CD4-positive, alpha-beta memory T cell (primary cell): ENCODE results near the gene CPLANE1. TPM values are rescaled to one million over a fixed set of nuclear protein-coding genes. Genes with fewer than 3 reads are reported as not detected.

Source experiments
- CTCF ChIA-PET: fragments of 350-600 bp; sonication (Branson Sonifier 250); formaldehyde crosslinking; loops from one replicate; lab custom pipeline; 2021; ENCODE audit warnings: inconsistent platforms; ENCODE audit not compliant: partially characterized antibody; lab: Charles Lee
- POLR2A ChIA-PET: fragments of 350-600 bp; sonication (Branson Sonifier 250); formaldehyde crosslinking; loops from one replicate; lab custom pipeline; 2021; ENCODE audit not compliant: partially characterized antibody; lab: Charles Lee
- DNase-seq, 5 donors: peaks; one replicate each; pipeline versions ENCODE4 v3.0.0 to v3.0.0-alpha.2; 2020 to 2022; ENCODE audit warnings: mixed read lengths in 1 of 5
- H3K27ac ChIP-seq: one replicate; pipeline ENCODE4 v1.7.0; 2013; ENCODE audit warnings: low read depth, low read length
- H3K27me3 ChIP-seq: 2 replicates; pipeline ENCODE4 v1.7.0; 2013; ENCODE audit warnings: mild to moderate bottlenecking, low read length, moderate library complexity; ENCODE audit not compliant: insufficient read depth
- H3K36me3 ChIP-seq: 2 replicates; pipeline ENCODE4 v1.7.0; 2013; ENCODE audit warnings: mild to moderate bottlenecking, low read length, moderate library complexity; ENCODE audit not compliant: insufficient read depth
- H3K4me1 ChIP-seq: 2 replicates; pipeline ENCODE4 v1.7.0; 2013; ENCODE audit warnings: mild to moderate bottlenecking, low read length, moderate library complexity; ENCODE audit not compliant: insufficient read depth
- H3K4me3 ChIP-seq, 2 donors: one replicate each; pipeline ENCODE4 v1.7.0; 2013; ENCODE audit warnings: low read length in 2 of 2, mild to moderate bottlenecking in 1 of 2
- H3K9me3 ChIP-seq, 2 donors: one replicate each; pipeline ENCODE4 v1.7.0; 2013; ENCODE audit warnings: low read length in 2 of 2, control low read depth in 1 of 2; ENCODE audit not compliant: control insufficient read depth in 1 of 2
- H3K27ac Mint-ChIP-seq, 7 donors: one replicate each; pipeline ENCODE4 v1.8.0; 2020 to 2021; ENCODE audit warnings: mixed read lengths in 7 of 7, mild to moderate bottlenecking in 6 of 7, inconsistent platforms in 3 of 7, moderate library complexity in 3 of 7
- H3K27me3 Mint-ChIP-seq, 2 donors: one replicate each; pipeline ENCODE4 v1.8.0; 2020 to 2021; ENCODE audit warnings: mixed read lengths in 2 of 2
- H3K36me3 Mint-ChIP-seq, 2 donors: one replicate each; pipeline ENCODE4 v1.8.0; 2020 to 2021; ENCODE audit warnings: mixed read lengths in 2 of 2, inconsistent platforms in 1 of 2, mild to moderate bottlenecking in 1 of 2
- H3K4me1 Mint-ChIP-seq, 4 donors: one replicate each; pipeline ENCODE4 v1.8.0; 2020 to 2021; ENCODE audit warnings: mixed read lengths in 4 of 4, mild to moderate bottlenecking in 1 of 4
- H3K4me3 Mint-ChIP-seq, 8 donors: one replicate each; pipeline ENCODE4 v1.8.0; 2020 to 2021; ENCODE audit warnings: mixed read lengths in 8 of 8, mild to moderate bottlenecking in 7 of 8, moderate library complexity in 6 of 8, inconsistent platforms in 3 of 8
- H3K9me3 Mint-ChIP-seq, 8 donors: one replicate each; pipeline ENCODE4 v1.8.0; 2020 to 2021; ENCODE audit warnings: mixed read lengths in 8 of 8, mild to moderate bottlenecking in 5 of 8, inconsistent platforms in 3 of 8, moderate library complexity in 1 of 8
- intact Hi-C: fragments of 100-400 bp; cut with micrococcal nuclease; formaldehyde crosslinking; loops from one replicate; pipeline ENCODE4 v1.15.1; 2023
- polyA plus RNA-seq, 2 donors: library from polyadenylated mRNA; unstranded; fragments of 300-500 nt; fragmentation: Illumina TruSeq; gene quantifications; one replicate each; pipeline ENCODE4 v1.2.3, GENCODE V29; 2021
- total RNA-seq, 2 experiments: library from RNA; stranded (reverse); gene quantifications; one replicate each; pipeline ENCODE4 v1.2.3, GENCODE V29; 2021

Gene CPLANE1
- total and polyA plus RNA-seq, 4 experiments from 2014 or later = 0.09 to 8.5 (median 4.0) TPM

DNA sequence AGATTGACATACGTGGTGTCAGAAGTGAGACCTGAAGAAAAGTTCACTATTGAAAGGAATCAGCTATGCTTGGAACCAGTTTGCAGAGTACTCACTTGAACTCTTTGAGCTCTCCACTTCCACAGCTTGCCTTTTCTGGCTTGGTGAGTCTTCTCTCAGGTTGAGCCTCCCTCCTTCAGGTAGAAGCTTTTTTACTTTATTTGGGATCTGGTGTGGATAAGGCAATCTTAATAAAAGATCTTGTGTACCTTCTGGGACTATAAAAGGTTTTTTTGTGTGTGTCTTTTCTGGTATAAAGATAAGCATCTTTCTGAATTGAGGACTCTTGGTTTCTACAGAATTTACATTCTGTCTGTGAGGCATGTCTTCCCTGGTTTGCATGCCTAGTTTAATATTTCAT, 5.4 kb upstream of the CPLANE1 start:
- no peaks in the 10 kb centered on the region for H3K9me3 ChIP-seq
- Mint-ChIP-seq H3K4me1 (peaks cover 0 to 5% (median 4%) of the 10 kb centered on the region in 4 donors), H3K9me3 (peaks cover 0 to 8% (median 4%) of the 10 kb centered on the region in 8 donors), H3K27me3 (no peaks in the 10 kb centered on the region), H3K36me3 (peaks cover 0 to 1% of the 10 kb centered on the region in 2 donors), H3K27ac (no peak overlapping the region), H3K4me3 (no peak overlapping the region)
- H3K4me1 ChIP-seq = no peaks in the 10 kb centered on the region
- POLR2A ChIA-PET = no interaction called here
- CTCF ChIA-PET = no interaction called here
- intact Hi-C loops = no loop called here
- no peaks in the 10 kb centered on the region for H3K27me3 ChIP-seq
- no peak overlapping the region for H3K27ac ChIP-seq
- H3K4me3 ChIP-seq = no peak overlapping the region
- DNase-seq = no peak
- no peaks in the 10 kb centered on the region for H3K36me3 ChIP-seq

DNA sequence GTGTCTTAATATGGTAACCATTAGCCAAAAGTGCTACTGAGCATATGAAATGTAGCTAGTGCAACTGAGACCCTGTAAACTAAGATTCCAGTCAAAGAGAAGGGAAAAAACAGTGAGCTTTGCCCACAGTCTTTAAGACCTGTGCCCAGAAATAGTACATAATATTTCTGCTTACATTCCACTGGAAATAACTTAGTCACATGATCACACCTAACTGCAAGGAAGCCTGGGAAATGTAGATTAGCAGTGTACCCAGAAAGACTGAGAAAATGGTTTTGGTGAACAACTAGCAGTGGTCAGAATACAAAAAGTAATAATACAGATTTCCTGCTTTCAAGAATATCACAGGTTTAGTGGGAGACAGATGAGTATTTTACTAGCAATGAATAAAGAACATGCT, 2.5 kb upstream of the CPLANE1 start:
- peaks cover 1 to 10% (median 9%) of the 10 kb centered on the region in 4 donors for H3K4me1 Mint-ChIP-seq
- H3K36me3 ChIP-seq = no peaks in the 10 kb centered on the region
- H3K4me3 Mint-ChIP-seq = peak overlapping the region in 2 of 8 donors; percentile 42 to 90
- H3K9me3 ChIP-seq = no peaks in the 10 kb centered on the region
- intact Hi-C loops = no loop called here
- peaks cover 0 to 8% (median 1%) of the 10 kb centered on the region in 8 donors for H3K9me3 Mint-ChIP-seq
- peaks cover 0 to 1% of the 10 kb centered on the region in 2 donors for H3K36me3 Mint-ChIP-seq
- DNase-seq = no peak
- H3K27me3 ChIP-seq = no peaks in the 10 kb centered on the region
- H3K27ac Mint-ChIP-seq = peak overlapping the region in 2 of 7 donors; percentile 1 to 28
- H3K4me3 ChIP-seq = no peak overlapping the region
- ChIA-PET POLR2A (no interaction called here), CTCF (no interaction called here)
- H3K27ac ChIP-seq = no peak overlapping the region
- H3K4me1 ChIP-seq = peaks cover 5% of the 10 kb centered on the region
- H3K27me3 Mint-ChIP-seq = no peaks in the 10 kb centered on the region

DNA sequence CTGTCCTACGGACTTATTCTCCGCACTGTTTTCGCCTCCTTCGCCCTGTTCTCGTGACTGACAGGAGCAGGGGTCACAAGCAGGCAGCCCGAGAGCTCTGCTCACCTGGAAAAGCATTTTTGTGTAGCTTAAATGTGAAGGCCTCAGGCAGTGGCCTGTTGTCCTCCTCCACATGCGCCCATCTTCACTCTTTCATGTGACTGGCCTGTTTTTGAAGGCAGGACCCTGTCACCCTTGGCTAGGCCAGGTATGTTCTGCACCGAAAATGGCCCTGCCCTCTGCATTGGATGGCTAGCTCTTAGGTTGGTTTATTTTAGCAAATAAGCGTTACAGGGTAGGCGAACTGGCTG, 614 bp upstream of the CPLANE1 start:
- Histone ChIP-seq H3K4me1 (peaks cover 5% of the 10 kb centered on the region), H3K27me3 (no peaks in the 10 kb centered on the region), H3K27ac (no peak overlapping the region), H3K36me3 (no peaks in the 10 kb centered on the region), H3K9me3 (no peaks in the 10 kb centered on the region), H3K4me3 (peak overlapping the region in 1 of 2 donors; percentile 64)
- H3K4me1 Mint-ChIP-seq = peaks cover 3 to 10% (median 9%) of the 10 kb centered on the region in 4 donors
- peak overlapping the region in 6 of 7 donors; percentile 66 to 94 (median 83) for H3K27ac Mint-ChIP-seq
- intact Hi-C loops = no loop called here
- H3K27me3 Mint-ChIP-seq = no peaks in the 10 kb centered on the region
- no peak for DNase-seq
- H3K4me3 Mint-ChIP-seq = peak overlapping the region; percentile 88 to 92 (median 90)
- POLR2A ChIA-PET = interaction anchor here (0.6 to 1.3 kb wide), 2 partner anchors 50 to 52 kb away, joined by 3 read pairs; no protein-coding TSS in a partner anchor
- H3K36me3 Mint-ChIP-seq = peaks cover 0 to 1% of the 10 kb centered on the region in 2 donors
- CTCF ChIA-PET = no interaction called here
- H3K9me3 Mint-ChIP-seq = peaks cover 0 to 7% (median 1%) of the 10 kb centered on the region in 8 donors

DNA sequence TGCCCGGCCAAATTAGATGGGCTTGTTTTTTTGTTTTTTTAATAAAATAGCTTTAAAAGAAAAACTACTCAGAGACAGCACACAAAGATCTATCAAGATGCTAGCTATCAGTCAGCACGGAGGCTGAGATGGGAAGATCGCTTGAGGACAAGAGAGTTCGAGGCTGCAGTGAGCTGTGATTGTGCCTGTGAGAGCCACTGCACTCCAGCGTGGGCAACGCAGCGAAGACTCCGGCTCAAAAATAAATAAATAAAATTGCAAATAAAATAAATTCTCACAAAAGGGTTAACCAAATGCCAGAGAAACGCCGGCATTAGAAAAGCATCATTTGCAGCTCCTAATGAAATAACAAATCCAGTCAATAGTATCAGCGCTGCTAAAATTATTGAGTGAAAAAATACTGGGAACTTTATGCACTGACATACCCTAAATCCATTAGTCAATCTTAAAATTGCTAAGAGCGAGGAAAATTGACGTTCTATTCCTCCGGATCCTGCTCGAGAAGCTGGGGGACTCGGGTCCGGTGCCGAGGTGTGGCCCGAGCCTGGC, 681 bp downstream of the CPLANE1 start:
- H3K27ac Mint-ChIP-seq = peak overlapping the region in 5 of 7 donors; percentile 15 to 88 (median 79)

DNA sequence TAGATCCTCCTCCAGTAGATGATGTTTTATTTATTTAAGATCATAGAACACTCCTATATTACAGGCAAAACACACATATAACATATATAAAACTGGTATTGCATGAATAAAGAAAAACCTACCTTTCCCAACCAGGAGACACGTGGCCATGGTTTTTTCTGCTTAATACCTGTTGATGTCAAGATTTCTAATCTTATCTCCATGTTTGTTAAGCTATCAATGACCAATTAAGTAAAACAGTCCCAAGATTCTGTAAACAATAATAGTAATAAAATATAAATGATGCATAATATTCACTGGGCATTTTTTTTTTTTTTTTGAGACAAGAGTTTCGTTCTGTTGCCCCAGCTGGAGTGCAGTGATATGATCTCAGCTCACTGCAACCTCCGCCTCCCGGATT, 1.7 kb downstream of the CPLANE1 start:
- intact Hi-C loops = no loop called here
- H3K27me3 ChIP-seq = no peaks in the 10 kb centered on the region
- CTCF ChIA-PET = interaction anchor here (1.1 kb wide), 1 partner anchor 114 kb away, joined by 3 read pairs; no protein-coding TSS in a partner anchor
- H3K36me3 ChIP-seq = no peaks in the 10 kb centered on the region
- Mint-ChIP-seq H3K4me3 (peak overlapping the region in 7 of 8 donors; percentile 30 to 85 (median 55)), H3K36me3 (peaks cover 0 to 1% of the 10 kb centered on the region in 2 donors), H3K4me1 (peaks cover 3 to 10% (median 9%) of the 10 kb centered on the region in 4 donors), H3K27ac (no peak overlapping the region), H3K27me3 (no peaks in the 10 kb centered on the region), H3K9me3 (no peaks in the 10 kb centered on the region)
- DNase-seq = no peak
- no peak overlapping the region for H3K27ac ChIP-seq
- no peak overlapping the region for H3K4me3 ChIP-seq
- POLR2A ChIA-PET = no interaction called here
- no peaks in the 10 kb centered on the region for H3K9me3 ChIP-seq
- peaks cover 5% of the 10 kb centered on the region for H3K4me1 ChIP-seq

More for the DNA sequence above, 681 bp downstream of the CPLANE1 start:
- ChIA-PET CTCF (no interaction called here), POLR2A (interaction anchor here (0.6 to 1.3 kb wide), 4 partner anchors 39 to 378 kb away, joined by 3 read pairs; no protein-coding TSS in a partner anchor)
- no peaks in the 10 kb centered on the region for H3K36me3 ChIP-seq
- H3K4me1 Mint-ChIP-seq = peaks cover 3 to 10% (median 9%) of the 10 kb centered on the region in 4 donors
- intact Hi-C loops = no loop called here
- peak overlapping the region; percentile 71 to 92 (median 86) for H3K4me3 Mint-ChIP-seq
- H3K4me3 ChIP-seq = peak overlapping the region; percentile 49 to 64
- H3K9me3 Mint-ChIP-seq = peaks cover 0 to 1% (median 0%) of the 10 kb centered on the region in 8 donors
- DNase-seq = no peak
- H3K27ac ChIP-seq = peak overlapping the region; percentile 63
- H3K36me3 Mint-ChIP-seq = peaks cover 0 to 1% of the 10 kb centered on the region in 2 donors
- no peaks in the 10 kb centered on the region for H3K27me3 Mint-ChIP-seq
- no peaks in the 10 kb centered on the region for H3K27me3 ChIP-seq
- peaks cover 5% of the 10 kb centered on the region for H3K4me1 ChIP-seq
- H3K9me3 ChIP-seq = no peaks in the 10 kb centered on the region

DNA sequence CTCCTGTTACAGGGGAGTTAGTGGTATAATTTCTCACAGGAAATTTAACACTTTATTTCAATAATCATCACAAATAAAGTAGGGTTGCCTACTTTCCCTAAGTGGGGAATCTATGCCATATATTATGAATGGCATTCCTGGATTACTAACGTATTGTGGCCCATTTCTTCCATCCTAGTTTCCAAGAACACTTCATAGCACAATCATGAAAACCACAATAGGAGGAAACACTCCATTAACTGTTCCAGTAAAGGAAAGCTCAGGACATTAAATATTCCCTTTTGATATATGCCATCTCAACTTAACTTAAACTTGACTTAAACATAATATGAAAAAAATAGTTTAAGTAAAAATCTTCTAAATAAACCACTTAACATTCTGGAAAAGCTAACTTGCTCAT, 2.1 kb downstream of the CPLANE1 start:
- CTCF ChIA-PET = interaction anchor here (1.1 kb wide), 1 partner anchor 114 kb away, joined by 3 read pairs; no protein-coding TSS in a partner anchor
- H3K4me3 Mint-ChIP-seq = peak overlapping the region in 2 of 8 donors; percentile 21 to 39

DNA sequence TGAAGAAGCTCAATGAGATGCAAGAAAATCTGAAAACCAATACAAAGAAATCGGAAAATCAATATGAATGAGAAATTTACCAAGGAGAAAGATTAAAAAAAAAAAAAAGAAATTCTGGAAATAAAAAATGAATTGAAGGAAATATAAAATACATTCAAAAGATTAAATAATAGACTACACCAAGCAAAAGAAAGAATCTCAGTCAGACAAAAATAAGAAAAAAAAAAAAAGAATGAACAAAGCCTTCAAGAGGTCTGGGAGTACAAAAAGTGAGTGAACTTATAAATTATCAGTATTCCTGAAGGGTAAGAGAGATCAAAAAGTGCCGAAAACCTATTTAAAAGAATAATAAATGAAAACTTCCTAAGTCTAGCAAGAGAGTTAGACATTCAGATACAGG, 14.9 kb downstream of the CPLANE1 start:
- no peaks in the 10 kb centered on the region for H3K36me3 ChIP-seq
- no peak overlapping the region for H3K27ac ChIP-seq
- H3K27me3 Mint-ChIP-seq = no peaks in the 10 kb centered on the region
- ChIA-PET CTCF (no interaction called here), POLR2A (no interaction called here)
- H3K27me3 ChIP-seq = no peaks in the 10 kb centered on the region
- H3K4me3 ChIP-seq = no peak overlapping the region
- H3K4me3 Mint-ChIP-seq = no peak overlapping the region
- intact Hi-C loops = no loop called here
- peaks cover 0 to 31% (median 23%) of the 10 kb centered on the region in 8 donors for H3K9me3 Mint-ChIP-seq
- H3K4me1 Mint-ChIP-seq = no peaks in the 10 kb centered on the region
- H3K9me3 ChIP-seq = peaks cover 0 to 6% of the 10 kb centered on the region in 2 donors
- peaks cover 46 to 51% of the 10 kb centered on the region in 2 donors for H3K36me3 Mint-ChIP-seq
- no peak overlapping the region for H3K27ac Mint-ChIP-seq
- H3K4me1 ChIP-seq = no peaks in the 10 kb centered on the region
- no peak for DNase-seq

More for the DNA sequence above, 2.1 kb downstream of the CPLANE1 start:
- no peak overlapping the region for H3K27ac Mint-ChIP-seq
- H3K27me3 Mint-ChIP-seq = no peaks in the 10 kb centered on the region
- Histone ChIP-seq H3K4me3 (no peak overlapping the region), H3K9me3 (no peaks in the 10 kb centered on the region), H3K27me3 (no peaks in the 10 kb centered on the region), H3K36me3 (no peaks in the 10 kb centered on the region), H3K4me1 (peaks cover 5% of the 10 kb centered on the region), H3K27ac (no peak overlapping the region)
- H3K4me1 Mint-ChIP-seq = peaks cover 3 to 10% (median 9%) of the 10 kb centered on the region in 4 donors
- peaks cover 0 to 1% of the 10 kb centered on the region in 2 donors for H3K36me3 Mint-ChIP-seq
- H3K9me3 Mint-ChIP-seq = no peaks in the 10 kb centered on the region
- no peak for DNase-seq
- intact Hi-C loops = no loop called here
- POLR2A ChIA-PET = no interaction called here
